Fibroblast of skin of right quadriceps (primary cell): ENCODE data around the gene SHANK2.

Source experiments
- DNase-seq: peaks from one replicate; pipeline ENCODE4 v3.0.0-alpha.2; 2013

Gene SHANK2

DNA sequence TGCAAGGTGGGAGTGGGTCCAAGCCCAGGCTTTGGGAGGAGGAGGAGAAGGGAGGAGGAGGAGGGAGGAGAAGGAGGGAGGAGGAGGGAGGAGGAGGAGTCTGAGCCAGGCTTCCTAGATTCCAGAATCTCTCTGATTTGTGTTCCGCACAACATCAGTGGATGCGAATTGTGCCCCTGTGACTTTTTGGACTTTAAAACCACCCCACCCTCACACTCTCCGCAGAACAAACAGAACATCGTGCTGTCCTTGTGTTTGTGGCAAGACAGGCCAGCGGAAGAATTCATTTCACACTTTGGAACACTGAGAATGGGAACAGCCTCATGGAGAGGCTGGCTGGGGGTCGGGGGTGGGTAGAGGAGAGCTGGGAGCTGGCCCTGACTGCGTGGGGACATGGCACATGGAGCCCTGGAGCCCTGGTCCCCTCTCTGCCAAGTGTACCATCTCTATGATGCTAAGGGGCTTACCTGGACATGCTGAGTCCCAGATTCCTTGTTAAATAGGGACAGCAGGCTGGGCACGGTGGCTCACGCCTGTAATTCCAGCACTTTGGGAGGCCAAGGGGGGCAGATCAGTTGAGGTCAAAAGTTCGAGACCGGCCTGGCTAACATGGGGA is 16.4 kb upstream of the SHANK2 start:
- no peak for DNase-seq

DNA sequence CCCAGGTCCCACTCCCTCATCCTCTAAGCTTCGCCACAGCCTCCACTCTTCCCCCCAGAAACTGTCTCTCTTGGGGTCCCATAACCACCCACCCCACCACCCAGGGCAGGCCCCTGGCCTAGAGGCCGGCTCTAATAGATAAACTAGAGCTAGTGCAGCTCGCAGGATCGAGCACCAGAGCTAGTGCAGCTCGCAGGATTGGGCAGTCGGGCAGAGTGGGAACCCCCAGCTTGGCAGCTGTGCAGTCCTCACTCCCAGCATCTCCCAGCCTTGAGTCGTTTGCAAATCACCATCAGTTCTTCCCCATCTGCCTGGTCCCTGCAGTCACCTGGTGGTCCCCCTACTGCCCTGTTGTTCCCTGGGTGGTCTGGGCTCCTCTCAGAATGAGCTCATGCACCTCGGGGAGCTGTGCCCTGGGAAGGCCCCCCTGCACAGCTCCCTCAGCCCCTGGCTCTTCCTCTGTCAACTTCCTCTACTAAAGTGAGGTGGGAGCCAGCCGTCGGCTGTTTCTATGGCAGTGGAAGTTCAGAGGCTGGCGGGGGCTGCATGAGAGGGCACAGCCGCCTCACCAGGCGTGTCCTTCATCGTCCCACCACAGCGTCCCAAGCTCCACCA is 15.5 kb upstream of the SHANK2 start:
- no peak for DNase-seq

- no peak for DNase-seq
Measured at GRCh38 chr11:71266114-71266833, 13.9 kb upstream of the SHANK2 start.

DNA sequence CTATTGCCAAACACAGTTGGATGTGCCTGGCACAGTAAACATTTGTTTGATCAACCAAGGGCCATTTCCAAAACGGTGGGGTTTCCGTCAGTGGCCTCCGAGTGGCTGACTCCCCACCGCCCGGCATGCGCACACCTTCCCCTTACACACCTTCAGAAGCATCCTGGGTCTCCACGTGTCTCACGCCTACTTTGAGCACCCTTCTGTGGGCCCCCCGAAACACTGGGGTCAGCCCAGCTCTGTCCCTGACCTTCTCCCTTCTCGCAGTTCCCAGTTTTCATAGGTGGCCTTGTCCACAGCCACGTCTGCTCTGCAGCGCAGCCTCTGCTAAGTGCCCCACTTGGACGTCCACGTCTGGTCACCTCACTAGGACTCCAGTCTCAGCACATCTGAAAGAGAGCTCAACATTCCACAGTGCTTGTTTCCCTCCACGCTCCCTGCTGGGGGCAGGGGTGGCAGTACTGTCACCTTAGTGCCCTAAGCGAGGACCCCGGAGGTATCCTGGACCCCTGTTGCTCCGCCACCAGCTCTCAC is 13.2 kb upstream of the SHANK2 start:
- DNase-seq: no peak

DNA sequence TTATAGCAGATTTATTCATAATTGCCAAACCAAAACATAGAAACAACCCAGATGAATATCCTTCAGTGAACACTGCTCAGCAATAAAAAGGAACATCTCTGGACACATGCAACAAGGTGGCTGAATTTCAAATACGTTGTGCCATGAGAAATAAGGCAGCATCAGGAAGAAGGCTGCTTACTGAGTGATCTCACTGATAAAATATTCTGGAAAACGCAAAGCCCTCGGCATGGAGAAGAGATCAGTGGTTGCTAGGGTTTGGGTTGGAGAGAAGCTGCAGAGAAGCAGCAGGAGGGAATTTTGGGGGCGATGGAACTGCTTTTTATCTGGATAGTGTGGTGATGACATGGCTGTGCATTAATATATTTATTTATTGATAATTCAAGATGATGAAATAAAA is 11.0 kb upstream of the SHANK2 start:
- DNase-seq: peak; percentile 21

- DNase-seq: no peak
Measured at GRCh38 chr11:71255800-71256479, 3.6 kb upstream of the SHANK2 start.

DNA sequence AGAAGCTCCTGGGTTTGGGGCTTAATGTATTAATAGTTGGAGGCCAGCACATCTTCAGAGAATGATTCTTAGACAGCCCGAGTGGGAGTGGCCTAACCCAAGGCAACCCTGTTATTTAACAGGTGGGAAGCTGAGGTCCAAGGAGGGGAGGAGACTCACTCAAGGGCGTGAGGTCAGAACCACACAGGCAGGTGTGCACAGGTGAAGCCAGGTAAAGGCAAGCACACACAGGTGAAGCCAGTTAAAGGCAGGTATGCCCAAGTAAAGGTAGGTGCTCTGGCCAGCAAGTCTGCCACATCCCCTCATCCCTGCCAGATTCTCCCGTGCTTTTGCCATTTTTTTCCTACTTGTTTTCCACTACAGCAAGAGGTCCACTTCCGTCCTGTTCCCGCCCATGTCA is 2.9 kb upstream of the SHANK2 start:
- DNase-seq: no peak

DNA sequence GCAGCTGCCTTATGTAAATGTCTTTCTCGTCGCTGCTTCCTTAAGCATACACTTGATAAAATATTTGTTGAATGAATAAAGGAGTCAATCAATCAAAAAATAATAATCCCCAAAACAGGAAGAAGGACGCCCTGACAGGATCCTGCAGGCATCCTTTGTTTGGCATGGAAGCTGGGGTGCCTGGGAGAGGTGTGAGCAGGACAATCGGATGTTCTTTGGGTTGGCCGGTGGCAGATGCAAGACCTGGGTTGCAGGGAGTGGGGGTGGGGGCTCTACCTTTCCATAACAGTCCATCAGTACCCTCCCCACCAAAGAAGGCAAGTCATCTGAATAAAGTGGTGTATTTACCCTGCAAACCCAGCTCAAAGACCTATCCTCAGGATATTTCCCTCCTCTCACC is 1.4 kb upstream of the SHANK2 start:
- DNase-seq: no peak

DNA sequence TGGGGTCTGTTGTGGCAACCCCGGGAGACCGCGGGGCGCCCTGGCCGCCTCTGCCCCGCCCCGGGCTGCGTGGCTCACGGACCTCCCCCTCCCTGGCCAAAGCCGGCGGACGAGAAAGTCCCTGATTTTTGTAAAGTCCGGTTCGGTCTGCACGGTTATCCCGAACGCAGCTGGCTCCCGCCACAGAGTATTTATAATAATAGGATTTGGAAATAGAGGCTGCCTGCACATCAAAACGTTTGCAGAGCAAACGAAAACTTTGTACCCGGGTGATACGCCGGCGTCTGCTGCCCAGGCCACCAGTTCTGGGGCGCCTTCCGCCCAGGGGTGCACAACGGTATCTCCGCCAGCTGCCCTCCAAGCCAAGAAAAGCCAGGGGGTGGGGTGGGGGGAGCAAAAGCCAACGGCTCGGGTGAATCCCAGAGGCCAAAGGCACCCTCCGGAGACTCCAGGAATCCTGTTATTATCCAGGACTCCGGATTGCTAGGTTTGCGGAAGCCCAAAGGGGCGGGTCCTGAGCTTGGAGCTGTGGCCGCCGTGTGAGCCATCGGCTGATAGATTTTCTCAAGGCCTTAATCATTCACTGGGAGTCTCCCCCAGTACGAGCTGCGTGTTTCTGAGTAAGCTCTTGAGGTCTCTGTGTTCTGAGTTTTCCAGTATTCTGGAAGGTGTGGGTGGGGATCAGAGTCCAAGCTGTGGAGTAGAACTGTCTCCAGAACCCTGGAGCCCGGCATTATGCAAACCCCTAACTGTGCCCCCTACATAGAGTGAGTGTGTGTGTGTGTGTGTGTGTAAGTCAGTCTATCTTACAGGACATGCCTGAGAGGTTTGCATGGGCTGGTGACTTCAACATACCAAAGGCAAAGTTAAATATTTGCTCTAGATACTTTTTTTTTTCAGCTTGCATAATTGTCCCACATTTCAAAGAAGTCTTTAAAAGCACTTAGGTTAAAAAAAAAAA is 673 bp upstream of the SHANK2 start:
- DNase-seq: peak; percentile 33

GRCh38 chr11:71251761-71252268 is 562 bp downstream of the SHANK2 start:
- no peak for DNase-seq

DNA sequence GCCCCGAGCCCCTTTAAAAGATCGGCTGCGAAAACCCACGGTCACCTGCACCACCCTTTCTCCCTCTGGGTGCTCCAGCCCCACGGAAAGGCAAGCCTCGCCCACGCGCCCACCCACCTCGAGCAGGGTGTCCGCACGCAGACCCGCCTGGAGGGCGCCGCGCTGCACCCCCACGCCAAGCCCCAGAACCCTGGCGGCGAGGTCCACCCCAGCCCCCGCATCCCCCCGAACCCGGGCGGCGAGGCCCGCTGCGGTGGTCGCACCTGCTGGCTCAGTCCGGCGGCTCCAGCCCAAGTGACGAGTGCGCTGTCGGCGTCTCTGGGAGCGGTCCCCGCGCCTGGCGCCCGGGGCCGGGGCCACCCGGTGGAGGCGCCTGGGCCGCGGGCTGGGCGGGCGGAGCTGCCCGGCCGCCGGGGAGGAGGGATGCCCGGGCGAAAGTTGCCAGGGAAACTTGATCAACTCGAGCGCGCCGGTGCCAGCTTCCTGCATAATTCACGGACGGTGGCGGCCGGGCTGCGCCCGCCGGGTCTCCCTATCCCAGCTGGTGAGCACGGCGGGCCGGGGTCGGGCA is 1.1 kb downstream of the SHANK2 start:
- no peak for DNase-seq

- DNase-seq: no peak
Measured at GRCh38 chr11:71250523-71251150, 1.7 kb downstream of the SHANK2 start.

- no peak for DNase-seq
Measured at GRCh38 chr11:71249301-71249700, 3.1 kb downstream of the SHANK2 start.

DNA sequence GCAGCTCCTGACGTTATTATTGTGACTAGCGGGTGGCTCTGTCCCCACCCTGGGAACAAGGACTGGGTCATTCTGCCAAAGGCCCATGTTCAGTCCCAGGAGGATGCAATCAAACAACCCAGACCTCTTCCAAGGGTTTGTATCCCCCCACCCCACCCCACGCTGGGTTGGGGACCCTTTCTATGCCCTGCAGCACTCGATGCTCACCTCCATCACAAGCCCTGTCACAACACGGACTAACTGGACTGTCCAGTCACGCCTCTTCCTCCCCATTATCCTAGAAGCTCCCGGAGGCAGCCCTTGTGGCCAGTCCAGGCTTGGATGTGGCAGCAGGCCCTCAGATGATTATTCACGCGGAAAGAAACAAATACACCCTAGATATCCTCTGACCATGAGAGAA is 3.7 kb downstream of the SHANK2 start:
- no peak for DNase-seq

DNA sequence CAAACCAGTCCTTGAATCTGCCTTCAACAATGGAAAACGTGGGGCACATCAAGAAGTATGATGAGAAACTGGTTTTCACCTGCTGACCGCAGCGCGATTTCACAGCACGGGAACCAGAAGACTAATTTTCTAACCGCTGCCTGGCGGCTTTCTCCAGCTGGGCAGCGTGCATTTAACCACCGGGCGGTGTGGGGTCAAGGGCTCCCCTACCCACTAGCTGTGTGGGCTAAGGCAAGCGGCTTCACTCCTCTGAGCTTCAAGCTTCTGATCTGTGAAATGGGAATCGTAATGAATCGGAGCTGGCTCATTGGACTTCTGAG is 4.2 kb downstream of the SHANK2 start:
- no peak for DNase-seq

- DNase-seq: no peak
Measured at GRCh38 chr11:71247551-71248250, 4.7 kb downstream of the SHANK2 start.

- DNase-seq: no peak
Measured at GRCh38 chr11:71246559-71246958, 5.8 kb downstream of the SHANK2 start.

GRCh38 chr11:71245601-71246391 is 6.6 kb downstream of the SHANK2 start:
- DNase-seq: no peak

GRCh38 chr11:71244116-71244810 is 8.1 kb downstream of the SHANK2 start:
- peak; percentile 58 for DNase-seq
